B cell (primary cell): ENCODE results near the gene SIRPA.

Experiments
- EZH2 ChIP-seq: IDR thresholded peaks from 2 replicates; pipeline ENCODE4 v1.6.1; 2012; ENCODE audit warnings: borderline replicate concordance, low read depth, mild to moderate bottlenecking, moderate library complexity, low read length; ENCODE audit not compliant: insufficient read depth, poor library complexity, severe bottlenecking
- TF ChIP-seq, protein P1 (sequence below): fragments of 200-600 bp; IDR thresholded peaks from one replicate; pipeline ENCODE4 v1.8.0; 2022; ENCODE audit warnings: antibody characterized with exemption, mild to moderate bottlenecking

DNA sequence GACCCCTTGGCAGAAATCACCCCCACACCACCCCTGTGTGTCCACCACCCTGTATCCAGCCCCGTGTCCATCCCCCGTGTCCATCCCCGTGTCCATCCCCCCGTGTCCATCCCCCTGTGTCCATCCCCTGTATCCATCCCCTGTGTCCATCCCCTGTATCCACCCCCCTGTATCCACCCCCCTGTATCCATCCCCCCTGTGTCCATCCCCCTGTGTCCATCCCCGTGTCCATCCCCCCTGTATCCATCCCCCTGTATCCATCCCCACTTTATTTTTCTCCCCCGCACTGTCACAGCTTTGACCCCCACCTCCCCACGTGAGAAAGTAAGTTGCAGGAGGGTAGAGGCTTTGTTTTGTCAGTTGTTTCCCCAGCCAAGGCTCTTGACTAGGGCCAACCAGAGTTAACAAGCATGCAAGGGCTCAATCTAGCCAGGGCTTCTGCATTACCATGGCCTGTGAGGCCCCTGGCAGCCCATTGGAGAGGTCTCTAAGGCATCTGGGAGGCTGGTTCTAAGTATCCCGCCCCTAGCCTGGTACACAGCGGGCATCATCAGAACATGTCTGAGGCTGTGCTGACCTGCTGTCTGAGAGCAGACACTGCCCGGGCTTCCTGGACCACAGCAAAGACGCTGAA is 18.1 kb upstream of the SIRPA start:
- TF ChIP-seq, protein P1, sequence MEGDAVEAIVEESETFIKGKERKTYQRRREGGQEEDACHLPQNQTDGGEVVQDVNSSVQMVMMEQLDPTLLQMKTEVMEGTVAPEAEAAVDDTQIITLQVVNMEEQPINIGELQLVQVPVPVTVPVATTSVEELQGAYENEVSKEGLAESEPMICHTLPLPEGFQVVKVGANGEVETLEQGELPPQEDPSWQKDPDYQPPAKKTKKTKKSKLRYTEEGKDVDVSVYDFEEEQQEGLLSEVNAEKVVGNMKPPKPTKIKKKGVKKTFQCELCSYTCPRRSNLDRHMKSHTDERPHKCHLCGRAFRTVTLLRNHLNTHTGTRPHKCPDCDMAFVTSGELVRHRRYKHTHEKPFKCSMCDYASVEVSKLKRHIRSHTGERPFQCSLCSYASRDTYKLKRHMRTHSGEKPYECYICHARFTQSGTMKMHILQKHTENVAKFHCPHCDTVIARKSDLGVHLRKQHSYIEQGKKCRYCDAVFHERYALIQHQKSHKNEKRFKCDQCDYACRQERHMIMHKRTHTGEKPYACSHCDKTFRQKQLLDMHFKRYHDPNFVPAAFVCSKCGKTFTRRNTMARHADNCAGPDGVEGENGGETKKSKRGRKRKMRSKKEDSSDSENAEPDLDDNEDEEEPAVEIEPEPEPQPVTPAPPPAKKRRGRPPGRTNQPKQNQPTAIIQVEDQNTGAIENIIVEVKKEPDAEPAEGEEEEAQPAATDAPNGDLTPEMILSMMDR = no peak
- no peak for TF ChIP-seq EZH2
